ENCODE measurements around the gene PCDH9. TPM values are rescaled to one million over a fixed set of nuclear protein-coding genes. Genes with fewer than 3 reads are reported as not detected.

Gene PCDH9
- total and polyA plus RNA-seq, 2 experiments from 2014 or later, result 0.31 to 0.52 TPM

DNA sequence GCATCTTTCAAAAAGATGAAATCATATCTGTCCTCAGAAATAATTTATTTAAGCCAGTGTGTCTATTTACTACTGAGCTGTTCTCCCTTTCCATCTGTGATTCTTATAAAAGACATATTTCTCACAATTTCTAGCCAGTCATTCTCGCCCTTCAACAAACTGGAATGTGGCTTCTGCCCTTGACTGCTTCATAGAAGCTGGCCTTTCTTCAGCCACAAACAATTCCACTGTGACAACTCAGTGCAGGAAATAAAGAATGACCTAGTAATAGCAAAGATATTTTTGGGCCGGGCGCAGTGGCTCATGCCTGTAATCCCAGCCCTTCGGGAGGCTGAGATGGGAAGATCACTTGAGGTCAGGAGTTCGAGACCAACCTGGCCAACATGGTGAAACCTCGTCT lies 655.5 kb downstream of the PCDH9 start:
- DNase-seq (ENCODE audit: low spot score) (no peak), ATAC-seq (no peak)
- Histone ChIP-seq H3K4me2 (no peak overlapping the region), H4K20me1 (replicated peaks; ENCODE audit: insufficient read depth) (no peaks in the 10 kb centered on the region), H3K79me2 (replicated peaks; ENCODE audit: insufficient read depth) (no peaks in the 10 kb centered on the region), H3K9me2 (ENCODE audit: insufficient read depth) (no peaks in the 10 kb centered on the region; the same call in 1 of the 2 replicates), H3K27me3 (ENCODE audit: insufficient read depth) (no peaks in the 10 kb centered on the region), H3K4me3 (no peak overlapping the region), H2AFZ (no peak overlapping the region), H3K27ac (ENCODE audit: low read depth) (no peak overlapping the region), H3K4me1 (ENCODE audit: insufficient read depth) (no peaks in the 10 kb centered on the region), H3F3A (replicated peaks; ENCODE audit: low read depth) (no peaks in the 10 kb centered on the region), H3K36me3 (ENCODE audit: insufficient read depth) (no peaks in the 10 kb centered on the region)
- H3K27ac Mint-ChIP-seq, result no peak overlapping the region
- TF ChIP-seq ZNF331 (CRISPR knock-in tag; IDR thresholded peaks at IDR 0.05; ENCODE audit: low read depth) (no peak), EZH2 (IDR thresholded peaks at IDR 0.05; ENCODE audit: low read depth, unreplicated experiment) (no peak)
- H3K4me3 Mint-ChIP-seq, result no peak overlapping the region
- H3K36me3 Mint-ChIP-seq (ENCODE audit: low read depth), result no peaks in the 10 kb centered on the region
- H3K9me3 Mint-ChIP-seq, result no peaks in the 10 kb centered on the region; the same call in 2 of the 3 replicates
- H3K27me3 Mint-ChIP-seq (ENCODE audit: insufficient read depth, low read depth, poor library complexity), result no peaks in the 10 kb centered on the region
- H3K4me1 Mint-ChIP-seq, result no peaks in the 10 kb centered on the region

DNA sequence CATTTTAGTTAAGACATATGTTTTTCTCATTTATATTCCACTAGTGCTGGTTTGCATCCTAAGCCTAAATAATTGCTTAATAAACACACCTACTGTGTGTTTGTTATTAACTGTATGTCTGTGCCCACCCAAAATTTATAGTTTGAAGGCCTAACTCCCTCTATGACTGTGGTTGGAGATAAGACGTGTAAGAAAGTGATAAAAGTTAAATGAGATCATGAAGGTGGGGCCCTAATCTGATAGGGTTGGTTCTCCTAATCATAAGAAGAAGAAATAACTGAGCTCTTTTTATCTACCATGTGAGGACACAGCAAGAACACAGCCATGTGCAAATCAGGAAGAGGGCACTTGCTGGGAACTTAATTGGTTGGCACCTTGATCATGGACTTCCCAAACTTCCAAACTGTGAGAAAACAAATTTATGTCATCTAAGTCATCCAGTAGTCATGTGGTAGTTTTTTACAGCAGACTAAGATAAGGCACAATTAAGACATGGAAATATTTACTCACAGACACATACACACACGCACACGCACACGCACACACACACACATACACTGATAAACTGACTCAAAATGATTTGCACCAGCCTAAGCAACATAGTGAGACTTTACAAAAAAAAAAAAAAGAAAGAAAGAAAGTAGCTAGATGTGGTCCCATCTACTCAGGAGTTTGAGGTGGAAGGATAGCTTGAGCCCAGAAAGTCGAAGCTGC lies 662.1 kb downstream of the PCDH9 start:
- Histone ChIP-seq H3K27me3 (ENCODE audit: insufficient read depth) (no peaks in the 10 kb centered on the region), H2AFZ (no peak overlapping the region), H3K4me3 (no peak overlapping the region), H3K4me1 (ENCODE audit: insufficient read depth) (peaks cover 7% of the 10 kb centered on the region), H3K27ac (ENCODE audit: low read depth) (no peak overlapping the region), H3K9me2 (ENCODE audit: insufficient read depth) (no peaks in the 10 kb centered on the region), H3F3A (replicated peaks; ENCODE audit: low read depth) (no peaks in the 10 kb centered on the region), H3K4me2 (no peak overlapping the region), H4K20me1 (replicated peaks; ENCODE audit: insufficient read depth) (no peaks in the 10 kb centered on the region), H3K36me3 (ENCODE audit: insufficient read depth) (no peaks in the 10 kb centered on the region), H3K79me2 (replicated peaks; ENCODE audit: insufficient read depth) (no peaks in the 10 kb centered on the region)
- Mint-ChIP-seq H3K9me3 (no peaks in the 10 kb centered on the region; the same call in 2 of the 3 replicates), H3K27me3 (ENCODE audit: insufficient read depth, low read depth, poor library complexity) (no peaks in the 10 kb centered on the region), H3K27ac (no peak overlapping the region), H3K4me1 (peaks cover 11% of the 10 kb centered on the region), H3K36me3 (ENCODE audit: low read depth) (no peaks in the 10 kb centered on the region; the same call in 2 of the 3 replicates), H3K4me3 (no peak overlapping the region)
- ATAC-seq (no peak), DNase-seq (ENCODE audit: low spot score) (no peak)
- TF ChIP-seq EZH2 (IDR thresholded peaks at IDR 0.05; ENCODE audit: low read depth, unreplicated experiment) (no peak), POLR2AphosphoS5 (IDR thresholded peaks at IDR 0.05; ENCODE audit: low read depth) (no peak), JUNB (IDR thresholded peaks at IDR 0.05; ENCODE audit: unreplicated experiment) (no peak), CREB1 (CRISPR knock-in tag; IDR thresholded peaks at IDR 0.05; ENCODE audit: low read depth) (no peak), NANOG (IDR thresholded peaks at IDR 0.05; ENCODE audit: borderline replicate concordance) (no peak), EZH2phosphoT487 (IDR thresholded peaks at IDR 0.05; ENCODE audit: unreplicated experiment) (no peak), ZNF114 (CRISPR knock-in tag; IDR thresholded peaks at IDR 0.05) (no peak), STAT1 (IDR thresholded peaks at IDR 0.05; ENCODE audit: unreplicated experiment) (no peak), ZNF331 (CRISPR knock-in tag; IDR thresholded peaks at IDR 0.05; ENCODE audit: low read depth) (no peak)
- TF ChIP-seq, protein P1, sequence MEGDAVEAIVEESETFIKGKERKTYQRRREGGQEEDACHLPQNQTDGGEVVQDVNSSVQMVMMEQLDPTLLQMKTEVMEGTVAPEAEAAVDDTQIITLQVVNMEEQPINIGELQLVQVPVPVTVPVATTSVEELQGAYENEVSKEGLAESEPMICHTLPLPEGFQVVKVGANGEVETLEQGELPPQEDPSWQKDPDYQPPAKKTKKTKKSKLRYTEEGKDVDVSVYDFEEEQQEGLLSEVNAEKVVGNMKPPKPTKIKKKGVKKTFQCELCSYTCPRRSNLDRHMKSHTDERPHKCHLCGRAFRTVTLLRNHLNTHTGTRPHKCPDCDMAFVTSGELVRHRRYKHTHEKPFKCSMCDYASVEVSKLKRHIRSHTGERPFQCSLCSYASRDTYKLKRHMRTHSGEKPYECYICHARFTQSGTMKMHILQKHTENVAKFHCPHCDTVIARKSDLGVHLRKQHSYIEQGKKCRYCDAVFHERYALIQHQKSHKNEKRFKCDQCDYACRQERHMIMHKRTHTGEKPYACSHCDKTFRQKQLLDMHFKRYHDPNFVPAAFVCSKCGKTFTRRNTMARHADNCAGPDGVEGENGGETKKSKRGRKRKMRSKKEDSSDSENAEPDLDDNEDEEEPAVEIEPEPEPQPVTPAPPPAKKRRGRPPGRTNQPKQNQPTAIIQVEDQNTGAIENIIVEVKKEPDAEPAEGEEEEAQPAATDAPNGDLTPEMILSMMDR (conservative IDR thresholded peaks at IDR 0.05; ENCODE audit: low read depth in 2 of 2), result no peak
- TF ChIP-seq, protein P2, sequence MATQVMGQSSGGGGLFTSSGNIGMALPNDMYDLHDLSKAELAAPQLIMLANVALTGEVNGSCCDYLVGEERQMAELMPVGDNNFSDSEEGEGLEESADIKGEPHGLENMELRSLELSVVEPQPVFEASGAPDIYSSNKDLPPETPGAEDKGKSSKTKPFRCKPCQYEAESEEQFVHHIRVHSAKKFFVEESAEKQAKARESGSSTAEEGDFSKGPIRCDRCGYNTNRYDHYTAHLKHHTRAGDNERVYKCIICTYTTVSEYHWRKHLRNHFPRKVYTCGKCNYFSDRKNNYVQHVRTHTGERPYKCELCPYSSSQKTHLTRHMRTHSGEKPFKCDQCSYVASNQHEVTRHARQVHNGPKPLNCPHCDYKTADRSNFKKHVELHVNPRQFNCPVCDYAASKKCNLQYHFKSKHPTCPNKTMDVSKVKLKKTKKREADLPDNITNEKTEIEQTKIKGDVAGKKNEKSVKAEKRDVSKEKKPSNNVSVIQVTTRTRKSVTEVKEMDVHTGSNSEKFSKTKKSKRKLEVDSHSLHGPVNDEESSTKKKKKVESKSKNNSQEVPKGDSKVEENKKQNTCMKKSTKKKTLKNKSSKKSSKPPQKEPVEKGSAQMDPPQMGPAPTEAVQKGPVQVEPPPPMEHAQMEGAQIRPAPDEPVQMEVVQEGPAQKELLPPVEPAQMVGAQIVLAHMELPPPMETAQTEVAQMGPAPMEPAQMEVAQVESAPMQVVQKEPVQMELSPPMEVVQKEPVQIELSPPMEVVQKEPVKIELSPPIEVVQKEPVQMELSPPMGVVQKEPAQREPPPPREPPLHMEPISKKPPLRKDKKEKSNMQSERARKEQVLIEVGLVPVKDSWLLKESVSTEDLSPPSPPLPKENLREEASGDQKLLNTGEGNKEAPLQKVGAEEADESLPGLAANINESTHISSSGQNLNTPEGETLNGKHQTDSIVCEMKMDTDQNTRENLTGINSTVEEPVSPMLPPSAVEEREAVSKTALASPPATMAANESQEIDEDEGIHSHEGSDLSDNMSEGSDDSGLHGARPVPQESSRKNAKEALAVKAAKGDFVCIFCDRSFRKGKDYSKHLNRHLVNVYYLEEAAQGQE (IDR thresholded peaks at IDR 0.05; ENCODE audit: unreplicated experiment), result no peak
- TF ChIP-seq, protein P3, sequence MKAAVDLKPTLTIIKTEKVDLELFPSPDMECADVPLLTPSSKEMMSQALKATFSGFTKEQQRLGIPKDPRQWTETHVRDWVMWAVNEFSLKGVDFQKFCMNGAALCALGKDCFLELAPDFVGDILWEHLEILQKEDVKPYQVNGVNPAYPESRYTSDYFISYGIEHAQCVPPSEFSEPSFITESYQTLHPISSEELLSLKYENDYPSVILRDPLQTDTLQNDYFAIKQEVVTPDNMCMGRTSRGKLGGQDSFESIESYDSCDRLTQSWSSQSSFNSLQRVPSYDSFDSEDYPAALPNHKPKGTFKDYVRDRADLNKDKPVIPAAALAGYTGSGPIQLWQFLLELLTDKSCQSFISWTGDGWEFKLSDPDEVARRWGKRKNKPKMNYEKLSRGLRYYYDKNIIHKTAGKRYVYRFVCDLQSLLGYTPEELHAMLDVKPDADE (IDR thresholded peaks at IDR 0.05), result no peak

Data from GM23338 (cell line).